Parathyroid adenoma (tissue), 2 donors: Measurements from ENCODE around the gene SOX8.

ENCODE experiments used
- H2AFZ ChIP-seq: fragments of 300-600 bp; sonication (generic); one replicate; pipeline ENCODE4 v1.7.0; 2017; ENCODE audit warnings: antibody characterized with exemption, mild to moderate bottlenecking
- H3K27ac ChIP-seq: fragments of 300-600 bp; sonication (generic); one replicate; pipeline ENCODE4 v1.7.0; 2017
- H3K27me3 ChIP-seq: fragments of 300-600 bp; sonication (generic); one replicate; pipeline ENCODE4 v1.7.0; 2017; ENCODE audit warnings: low read length; ENCODE audit not compliant: control insufficient read depth, insufficient read depth
- H3K36me3 ChIP-seq: fragments of 300-600 bp; sonication (generic); one replicate; pipeline ENCODE4 v1.7.0; 2017; ENCODE audit warnings: low read length; ENCODE audit not compliant: control insufficient read depth, insufficient read depth
- H3K4me1 ChIP-seq: fragments of 300-600 bp; sonication (generic); one replicate; pipeline ENCODE4 v1.7.0; 2017; ENCODE audit warnings: control low read depth
- H3K4me2 ChIP-seq: fragments of 300-600 bp; sonication (generic); one replicate; pipeline ENCODE4 v1.7.0; 2017; ENCODE audit warnings: low read length
- H3K4me3 ChIP-seq: fragments of 300-600 bp; sonication (generic); one replicate; pipeline ENCODE4 v1.7.0; 2017; ENCODE audit warnings: low read depth, low read length
- H3K79me2 ChIP-seq: fragments of 300-600 bp; sonication (generic); one replicate; pipeline ENCODE4 v1.7.0; 2017; ENCODE audit warnings: control low read depth
- H3K9ac ChIP-seq: fragments of 300-600 bp; sonication (generic); one replicate; pipeline ENCODE4 v1.7.0; 2017; ENCODE audit warnings: mild to moderate bottlenecking
- H3K9me3 ChIP-seq: fragments of 300-600 bp; sonication (generic); one replicate; pipeline ENCODE4 v1.7.0; 2017; ENCODE audit warnings: low read length; ENCODE audit not compliant: control insufficient read depth
- TF ChIP-seq, protein P1 (sequence below): fragments of 300-600 bp; sonication (generic); IDR thresholded peaks from one replicate; pipeline ENCODE4 v1.7.0; 2017; ENCODE audit warnings: antibody characterized with exemption, mild to moderate bottlenecking
- donor health status: primary hyperparathyroidism.

The SOX8 gene

DNA sequence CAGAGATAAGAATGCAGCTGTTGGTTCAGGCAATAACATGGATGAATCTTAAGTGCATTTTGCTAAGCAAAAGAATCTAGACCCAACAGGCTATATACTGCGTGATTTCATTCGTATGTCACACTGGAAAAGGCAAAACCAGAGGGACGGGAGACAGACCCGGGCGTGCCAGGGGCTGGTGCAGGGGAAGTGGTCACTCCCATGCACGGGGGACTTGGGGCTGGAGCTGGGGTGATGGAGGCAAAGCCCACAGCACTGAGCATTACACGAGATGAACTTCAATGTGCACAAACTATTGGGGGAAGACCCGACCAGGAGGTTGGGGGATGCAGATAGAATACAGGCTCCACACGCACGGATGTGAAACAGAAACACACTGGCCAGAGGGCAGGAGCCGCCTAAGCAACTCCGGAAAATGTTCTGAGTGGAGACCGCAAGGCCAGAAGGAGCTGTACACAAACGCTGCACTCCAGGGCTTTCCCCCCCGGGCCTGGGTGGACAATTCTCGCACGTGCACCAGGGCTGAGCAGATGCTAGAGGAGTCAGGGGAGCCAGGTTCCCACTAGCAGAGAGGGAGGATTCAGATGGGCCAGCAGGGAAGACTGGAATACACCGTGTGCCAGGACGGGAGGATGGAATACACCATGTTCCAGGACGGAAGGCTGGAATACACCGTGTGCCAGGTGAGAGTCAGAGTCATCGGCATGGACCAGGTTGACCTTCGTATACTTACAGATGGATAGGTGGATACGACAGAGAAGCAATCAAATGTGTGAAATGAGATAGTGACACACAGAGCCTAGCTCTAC lies 22.1 kb upstream of the SOX8 start:
- Histone ChIP-seq H3K36me3 (no peaks in the 10 kb centered on the region), H3K27ac (no peak overlapping the region), H3K9ac (no peak overlapping the region), H3K9me3 (no peaks in the 10 kb centered on the region), H3K4me1 (no peaks in the 10 kb centered on the region), H3K27me3 (no peaks in the 10 kb centered on the region), H2AFZ (no peak overlapping the region), H3K4me3 (no peak overlapping the region), H3K4me2 (no peak overlapping the region), H3K79me2 (peaks cover 7% of the 10 kb centered on the region)
- TF ChIP-seq, protein P1, sequence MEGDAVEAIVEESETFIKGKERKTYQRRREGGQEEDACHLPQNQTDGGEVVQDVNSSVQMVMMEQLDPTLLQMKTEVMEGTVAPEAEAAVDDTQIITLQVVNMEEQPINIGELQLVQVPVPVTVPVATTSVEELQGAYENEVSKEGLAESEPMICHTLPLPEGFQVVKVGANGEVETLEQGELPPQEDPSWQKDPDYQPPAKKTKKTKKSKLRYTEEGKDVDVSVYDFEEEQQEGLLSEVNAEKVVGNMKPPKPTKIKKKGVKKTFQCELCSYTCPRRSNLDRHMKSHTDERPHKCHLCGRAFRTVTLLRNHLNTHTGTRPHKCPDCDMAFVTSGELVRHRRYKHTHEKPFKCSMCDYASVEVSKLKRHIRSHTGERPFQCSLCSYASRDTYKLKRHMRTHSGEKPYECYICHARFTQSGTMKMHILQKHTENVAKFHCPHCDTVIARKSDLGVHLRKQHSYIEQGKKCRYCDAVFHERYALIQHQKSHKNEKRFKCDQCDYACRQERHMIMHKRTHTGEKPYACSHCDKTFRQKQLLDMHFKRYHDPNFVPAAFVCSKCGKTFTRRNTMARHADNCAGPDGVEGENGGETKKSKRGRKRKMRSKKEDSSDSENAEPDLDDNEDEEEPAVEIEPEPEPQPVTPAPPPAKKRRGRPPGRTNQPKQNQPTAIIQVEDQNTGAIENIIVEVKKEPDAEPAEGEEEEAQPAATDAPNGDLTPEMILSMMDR, result no peak

DNA sequence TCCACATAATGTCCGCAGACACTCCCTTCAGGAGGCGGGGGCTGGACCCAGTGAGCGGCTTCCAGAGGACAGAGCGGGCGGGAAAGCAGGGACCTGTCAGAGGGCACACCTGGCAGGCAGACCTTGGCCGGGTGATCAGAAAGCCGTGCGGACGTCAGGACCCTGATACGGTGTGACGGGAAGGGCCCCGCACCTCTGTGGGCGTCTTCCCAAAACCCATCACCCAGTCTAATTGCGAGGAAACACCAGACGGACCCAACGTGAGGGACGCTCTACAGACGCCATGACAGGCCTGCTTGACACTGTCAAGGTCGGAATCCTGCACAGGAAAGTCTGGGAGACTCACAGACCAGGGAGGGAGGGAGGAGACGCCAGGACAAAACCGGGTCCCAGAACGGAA lies 19.2 kb upstream of the SOX8 start:
- no peak overlapping the region for H3K4me2 ChIP-seq
- H3K4me3 ChIP-seq, result no peak overlapping the region
- H3K79me2 ChIP-seq, result peaks cover 9% of the 10 kb centered on the region
- H3K27me3 ChIP-seq, result no peaks in the 10 kb centered on the region
- TF ChIP-seq, protein P1, result no peak
- no peaks in the 10 kb centered on the region for H3K4me1 ChIP-seq
- H3K9me3 ChIP-seq, result no peaks in the 10 kb centered on the region
- no peak overlapping the region for H2AFZ ChIP-seq
- H3K36me3 ChIP-seq, result no peaks in the 10 kb centered on the region
- no peak overlapping the region for H3K9ac ChIP-seq
- H3K27ac ChIP-seq, result no peak overlapping the region

DNA sequence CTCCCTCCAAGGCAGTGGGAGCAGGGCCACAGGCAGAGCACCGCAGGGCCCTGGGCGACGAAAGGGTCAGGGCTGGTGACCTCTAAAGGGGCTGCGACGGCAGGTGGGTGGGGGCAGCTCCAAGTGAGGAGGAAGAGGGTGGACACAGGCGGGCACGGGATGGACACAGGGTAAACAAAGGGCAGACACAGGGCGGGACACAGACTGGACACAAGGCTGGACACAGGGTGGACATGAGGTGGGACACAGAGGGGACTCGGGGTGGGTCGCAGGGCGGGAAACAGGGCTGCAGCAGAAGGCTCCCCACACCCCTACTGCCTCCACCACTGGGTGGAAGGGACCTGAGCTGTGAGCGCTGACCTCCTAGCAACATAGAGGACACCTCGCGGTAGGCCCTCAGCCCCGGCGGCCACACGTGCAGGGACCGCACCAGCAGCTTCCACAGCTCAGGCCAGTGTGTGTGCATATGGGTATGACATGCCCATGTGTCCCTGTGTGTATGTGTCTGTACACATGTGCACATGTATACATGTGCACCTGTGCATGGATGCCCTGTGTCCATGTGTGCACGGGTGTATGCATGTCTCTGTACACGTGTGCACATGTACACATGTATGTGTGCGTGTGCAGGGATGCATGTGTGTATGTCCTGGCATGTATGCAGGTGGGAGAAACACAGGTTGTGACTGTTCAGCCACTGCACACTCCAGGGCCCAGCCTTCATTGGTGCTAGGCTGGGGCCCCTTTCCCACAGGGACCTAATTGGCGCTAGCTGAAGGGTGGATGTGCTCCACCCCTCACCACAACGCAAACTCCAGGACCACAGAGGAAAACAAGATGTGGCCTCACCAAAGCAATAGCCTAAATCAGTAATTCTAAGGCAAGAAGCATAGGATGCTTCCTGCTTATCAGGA lies 18.4 kb upstream of the SOX8 start:
- H3K4me3 ChIP-seq, result no peak overlapping the region
- TF ChIP-seq, protein P1, result no peak
- H2AFZ ChIP-seq, result no peak overlapping the region
- no peaks in the 10 kb centered on the region for H3K9me3 ChIP-seq
- no peak overlapping the region for H3K9ac ChIP-seq
- no peaks in the 10 kb centered on the region for H3K27me3 ChIP-seq
- H3K79me2 ChIP-seq, result peaks cover 11% of the 10 kb centered on the region
- no peak overlapping the region for H3K4me2 ChIP-seq
- no peaks in the 10 kb centered on the region for H3K36me3 ChIP-seq
- no peak overlapping the region for H3K27ac ChIP-seq
- no peaks in the 10 kb centered on the region for H3K4me1 ChIP-seq

DNA sequence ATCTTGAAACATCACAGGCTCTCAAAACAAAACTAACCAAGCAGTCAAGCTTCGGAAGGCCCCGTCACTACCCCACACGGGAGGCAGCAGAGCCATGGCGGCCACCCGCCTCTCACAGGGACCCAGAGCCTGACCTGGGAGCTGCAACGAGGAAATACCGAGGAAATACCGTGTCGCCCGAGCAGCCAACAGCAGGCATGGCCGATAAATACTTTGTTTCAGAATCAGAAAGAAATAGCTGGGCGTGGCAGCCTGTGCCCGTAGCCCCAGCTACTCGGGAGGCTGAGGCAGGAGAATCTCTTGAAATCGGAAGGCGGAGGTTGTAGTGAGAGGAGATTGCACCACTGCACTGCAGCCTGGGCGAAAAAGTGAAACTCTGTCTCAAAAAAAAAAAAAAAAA lies 17.7 kb upstream of the SOX8 start:
- Histone ChIP-seq H2AFZ (no peak overlapping the region), H3K27ac (no peak overlapping the region), H3K79me2 (peaks cover 11% of the 10 kb centered on the region), H3K4me1 (no peaks in the 10 kb centered on the region), H3K9ac (no peak overlapping the region), H3K4me2 (no peak overlapping the region), H3K36me3 (no peaks in the 10 kb centered on the region), H3K4me3 (no peak overlapping the region), H3K27me3 (no peaks in the 10 kb centered on the region), H3K9me3 (no peaks in the 10 kb centered on the region)
- TF ChIP-seq, protein P1, result no peak
